SK-N-SH treated with all-trans-retinoic acid at 6 μM for 48 hours (cell line): ENCODE results near the gene ANKDD1A.

ENCODE experiments used
- ARNTL ChIP-seq: fragments of 450-650 bp; formaldehyde crosslinking; IDR thresholded peaks from 2 replicates; pipeline ENCODE4 v1.5.0; 2020; ENCODE audit warnings: low read depth, mild to moderate bottlenecking, moderate library complexity, borderline replicate concordance
- CSRNP3 ChIP-seq: fragments of 250-450 bp; sonication (Bioruptor Pico); IDR thresholded peaks from 2 replicates; pipeline ENCODE4 v1.5.1; 2021; ENCODE audit warnings: mild to moderate bottlenecking, moderate library complexity
- ESRRG ChIP-seq: fragments of 250-450 bp; sonication (Bioruptor Pico); IDR thresholded peaks from 2 replicates; pipeline ENCODE4 v1.6.1; 2021; ENCODE audit warnings: mild to moderate bottlenecking

GRCh38 chr15:64884679-64885078, 27.0 kb upstream of the ANKDD1A start:
- TF ChIP-seq CSRNP3 (CRISPR knock-in tag) (no peak), ESRRG (CRISPR knock-in tag) (no peak), ARNTL (CRISPR knock-in tag) (no peak)
